H1 (cell line): ENCODE results near the gene PRRG4. TPM values are rescaled to one million over a fixed set of nuclear protein-coding genes. Genes with fewer than 3 reads are reported as not detected.
A peak's percentile ranks its signal among the peaks of the same experiment; 100 is the strongest.

Experiments
- CTCF ChIA-PET: fragments of 300-600 bp; sonication (Branson Sonifier 250); formaldehyde crosslinking; loops from one replicate; lab custom pipeline; 2021; ENCODE audit not compliant: partially characterized antibody; lab: Charles Lee
- POLR2A ChIA-PET: fragments of 300-600 bp; sonication (Branson Sonifier 250); formaldehyde crosslinking; loops from one replicate; lab custom pipeline; 2021; ENCODE audit warnings: inconsistent platforms; ENCODE audit not compliant: partially characterized antibody; lab: Charles Lee
- DNase-seq, 2 experiments: peaks; one replicate each; pipeline versions ENCODE4 v3.0.0 to v3.0.0-alpha.2; 2010 to 2022; ENCODE audit warnings: low spot score in 2 of 2, low read depth in 1 of 2, mixed read lengths in 1 of 2
- FAIRE-seq: peaks from 2 replicates; lab custom pipeline; 2011; peaks lifted over from hg19 to GRCh38; lab: Jason Lieb, UNC
- H2AFZ ChIP-seq: 2 replicates; pipeline ENCODE4 v1.8.1; 2012; ENCODE audit warnings: low read length, inconsistent platforms
- H2AK5ac ChIP-seq: 2 replicates; pipeline ENCODE4 v1.6.1; 2013; ENCODE audit warnings: low read depth, low read length
- H2BK120ac ChIP-seq: replicated peaks from 2 replicates; pipeline ENCODE3; 2013; ENCODE audit warnings: low read depth, low read length, inconsistent platforms
- H2BK12ac ChIP-seq: 2 replicates; pipeline ENCODE4 v1.6.1; 2013; ENCODE audit warnings: low read depth, low read length
- H2BK15ac ChIP-seq: 2 replicates; pipeline ENCODE4 v1.6.1; 2013; ENCODE audit warnings: low read length
- H2BK20ac ChIP-seq: 2 replicates; pipeline ENCODE4 v1.6.1; 2013; ENCODE audit warnings: low read length
- H2BK5ac ChIP-seq: 2 replicates; pipeline ENCODE4 v1.6.1; 2013; ENCODE audit warnings: low read depth, low read length
- H3K14ac ChIP-seq: 2 replicates; pipeline ENCODE4 v1.6.1; 2013; ENCODE audit warnings: inconsistent platforms; ENCODE audit not compliant: insufficient read length
- H3K18ac ChIP-seq: 2 replicates; pipeline ENCODE4 v1.6.1; 2013; ENCODE audit warnings: low read length; ENCODE audit errors: extremely low read depth
- H3K23ac ChIP-seq: 2 replicates; pipeline ENCODE4 v1.6.1; 2013; ENCODE audit warnings: inconsistent platforms; ENCODE audit not compliant: insufficient read length
- H3K23me2 ChIP-seq: 2 replicates; pipeline ENCODE4 v1.6.1; 2013; ENCODE audit warnings: low read depth, low read length
- H3K27ac ChIP-seq: 2 replicates; pipeline ENCODE4 v1.6.1; 2011; ENCODE audit warnings: low read depth, low read length, inconsistent platforms
- H3K27me3 ChIP-seq, 4 experiments: replicated peaks in 1 of 4; 1 replicate in 1 of 4; 2 replicates in 3 of 4; pipeline versions ENCODE4 v1.6.1 to v1.8.1; 2011 to 2013; ENCODE audit warnings: low read length in 3 of 4, mild to moderate bottlenecking in 3 of 4, inconsistent platforms in 2 of 4, mixed read lengths in 2 of 4, moderate library complexity in 1 of 4; ENCODE audit not compliant: control insufficient read depth in 3 of 4, insufficient read depth in 3 of 4; ENCODE audit errors: extremely low read depth in 1 of 4
- H3K36me3 ChIP-seq, 4 experiments: 2 replicates each; pipeline versions ENCODE4 v1.6.1 to v1.8.1; 2011 to 2013; ENCODE audit warnings: mild to moderate bottlenecking in 4 of 4, low read length in 3 of 4, moderate library complexity in 2 of 4, control low read depth in 1 of 4, inconsistent platforms in 1 of 4; ENCODE audit not compliant: insufficient read depth in 4 of 4, control insufficient read depth in 2 of 4
- H3K4ac ChIP-seq: replicated peaks from 2 replicates; pipeline ENCODE3; 2013; ENCODE audit warnings: low read length, low read depth, mixed read lengths, inconsistent platforms; ENCODE audit not compliant: insufficient read length
- H3K4me1 ChIP-seq, 4 experiments: replicated peaks in 1 of 4; 1 replicate in 1 of 4; 2 replicates in 3 of 4; pipeline versions ENCODE4 v1.6.1 to v1.8.1; 2011 to 2013; ENCODE audit warnings: low read length in 3 of 4, inconsistent platforms in 2 of 4, mixed read lengths in 1 of 4; ENCODE audit not compliant: insufficient read depth in 4 of 4, control insufficient read depth in 3 of 4
- H3K4me2 ChIP-seq, 2 experiments: 2 replicates each; pipeline versions ENCODE4 v1.6.1 to v1.8.1; 2011 to 2013; ENCODE audit warnings: low read depth in 2 of 2, low read length in 2 of 2, control low read depth in 1 of 2, inconsistent platforms in 1 of 2, mild to moderate bottlenecking in 1 of 2; ENCODE audit not compliant: insufficient read depth in 1 of 2
- H3K4me3 ChIP-seq, 4 experiments: fragments of 200-600, 300-600 bp in 1 of 4; sonication (generic), shearing (Covaris generic), sonication (Bioruptor Twin) in 1 of 4; 2 replicates each; pipeline versions ENCODE4 v1.5.1 to v1.8.1; 2011 to 2016; ENCODE audit warnings: low read length in 4 of 4, low read depth in 3 of 4, control low read depth in 2 of 4, inconsistent platforms in 2 of 4, mild to moderate bottlenecking in 2 of 4, mixed read lengths in 1 of 4, moderate library complexity in 1 of 4; ENCODE audit not compliant: insufficient read depth in 2 of 4; ENCODE audit errors: extremely low read depth in 1 of 4
- H3K56ac ChIP-seq: replicated peaks from 2 replicates; pipeline ENCODE3; 2013; ENCODE audit warnings: low read depth, mild to moderate bottlenecking, mixed read lengths, low read length, inconsistent platforms; ENCODE audit not compliant: insufficient read length
- H3K79me1 ChIP-seq: 2 replicates; pipeline ENCODE4 v1.6.1; 2013; ENCODE audit warnings: low read depth, low read length, control low read depth
- H3K79me2 ChIP-seq, 2 experiments: 2 replicates each; pipeline versions ENCODE4 v1.6.1 to v1.8.1; 2012 to 2013; ENCODE audit warnings: low read length in 2 of 2, mild to moderate bottlenecking in 2 of 2, inconsistent platforms in 1 of 2; ENCODE audit not compliant: insufficient read depth in 2 of 2, control insufficient read depth in 1 of 2
- H3K9ac ChIP-seq, 4 experiments: replicated peaks in 1 of 4; 1 replicate in 1 of 4; 2 replicates in 3 of 4; pipeline versions ENCODE4 v1.6.1 to v1.8.1; 2011 to 2013; ENCODE audit warnings: low read depth in 3 of 4, low read length in 3 of 4, control low read depth in 2 of 4, mild to moderate bottlenecking in 2 of 4, moderate library complexity in 2 of 4, inconsistent platforms in 1 of 4; ENCODE audit errors: extremely low read depth in 1 of 4
- H3K9me3 ChIP-seq, 2 experiments: 2 replicates each; pipeline versions ENCODE4 v1.6.1 to v1.8.1; 2012 to 2013; ENCODE audit warnings: mild to moderate bottlenecking in 2 of 2, moderate library complexity in 2 of 2, control low read depth in 1 of 2, inconsistent platforms in 1 of 2, low read depth in 1 of 2, low read length in 1 of 2, mixed read lengths in 1 of 2; ENCODE audit not compliant: insufficient read depth in 2 of 2
- H4K20me1 ChIP-seq, 2 experiments: replicated peaks in 1 of 2; 2 replicates each; pipeline versions ENCODE3 to v1.8.1; 2011 to 2013; ENCODE audit warnings: inconsistent platforms in 2 of 2, low read length in 2 of 2, mild to moderate bottlenecking in 1 of 2; ENCODE audit not compliant: insufficient read depth in 2 of 2, control insufficient read depth in 1 of 2
- H4K5ac ChIP-seq: 2 replicates; pipeline ENCODE4 v1.6.1; 2013; ENCODE audit warnings: low read length, low read depth, mixed read lengths, inconsistent platforms; ENCODE audit not compliant: insufficient read length
- H4K8ac ChIP-seq: 2 replicates; pipeline ENCODE4 v1.8.0; 2013; ENCODE audit warnings: mild to moderate bottlenecking, moderate library complexity, low read length, inconsistent platforms; ENCODE audit not compliant: insufficient read depth; ENCODE audit errors: extremely low read depth
- H4K91ac ChIP-seq: replicated peaks from 2 replicates; pipeline ENCODE3; 2013; ENCODE audit warnings: low read length, mixed read lengths, inconsistent platforms; ENCODE audit not compliant: insufficient read length
- ASH2L ChIP-seq: fragments of 200-600, 300-600 bp; sonication (generic); IDR thresholded peaks from one replicate; pipeline ENCODE4 v1.7.1; 2017; ENCODE audit warnings: low read length
- JUN ChIP-seq: IDR thresholded peaks from 2 replicates; pipeline ENCODE4 v1.6.1; 2011; ENCODE audit warnings: low read depth, mild to moderate bottlenecking, improper control_type of control experiment, low read length
- JUND ChIP-seq: IDR thresholded peaks from 2 replicates; pipeline ENCODE4 v1.6.1; 2011; ENCODE audit warnings: mild to moderate bottlenecking, improper control_type of control experiment, low read length
- SIN3A ChIP-seq, 2 experiments: IDR thresholded peaks in 1 of 2; conservative IDR thresholded peaks in 1 of 2; 2 replicates each; pipeline ENCODE4 v1.6.1; 2011 to 2012; ENCODE audit warnings: low read length in 2 of 2, improper control_type of control experiment in 1 of 2, low read depth in 1 of 2, mild to moderate bottlenecking in 1 of 2
- SP4 ChIP-seq: IDR thresholded peaks from 2 replicates; pipeline ENCODE4 v1.6.1; 2012; ENCODE audit warnings: low read length, inconsistent platforms
- TAF7 ChIP-seq: optimal IDR thresholded peaks from 2 replicates; pipeline ENCODE3; 2011; ENCODE audit warnings: low read depth, mild to moderate bottlenecking, inconsistent platforms, low read length, moderate library complexity, borderline replicate concordance
- TCF12 ChIP-seq: IDR thresholded peaks from 2 replicates; pipeline ENCODE4 v1.6.1; 2011; ENCODE audit warnings: low read depth, mild to moderate bottlenecking, low read length
- WGBS, 2 experiments: shearing (Covaris generic) in 1 of 2; methylation state at CpG; one replicate each; pipeline versions ENCODE4 v1.1.6 to v1.1.7; 2013 to 2015; ENCODE audit warnings: low lambda C conversion rate in 2 of 2, mixed read lengths in 2 of 2, inconsistent platforms in 1 of 2, low coverage in 1 of 2, missing lambda C conversion rate in 1 of 2; ENCODE audit not compliant: insufficient replicate concordance in 2 of 2, insufficient coverage in 1 of 2, insufficient read length in 1 of 2; ENCODE audit errors: extremely low coverage in 1 of 2, missing lambda C conversion rate in 1 of 2; 5-methylcytosine and 5-hydroxymethylcytosine counted together
- polyA plus RNA-seq, 7 experiments: library from polyadenylated mRNA; depleted of rRNA in 3 of 7; stranded (reverse) in 5 of 7; unstranded in 2 of 7; fragments of >200 nt in 5 of 7; fragments of 200-250 nt in 2 of 7; gene quantifications; 1 replicate in 5 of 7; 2 replicates in 1 of 7; 4 replicates in 1 of 7; pipeline versions ENCODE4 v1.2.1 to v1.2.3, GENCODE V29; 2011 to 2013; ENCODE audit warnings: missing spikeins in 2 of 7, mixed read lengths in 2 of 7
- total RNA-seq: library from RNA; stranded (reverse); fragmentation: NEBNext Ultra II Directional; extraction: Animal tissue kit (Norgen Biotek cat#: 25700); gene quantifications from 2 replicates; pipeline ENCODE4 v1.2.1, GENCODE V29; 2021
- TF ChIP-seq, protein P1 (sequence below): IDR thresholded peaks from 2 replicates; pipeline ENCODE4 v1.6.1; 2012; ENCODE audit warnings: low read length, inconsistent platforms

Gene PRRG4
- total and polyA plus RNA-seq, 2 of the 8 experiments (the other 6 are each of a cell fraction or from before 2014, with no cell fraction given) = 0.65 to 1.7 TPM

DNA sequence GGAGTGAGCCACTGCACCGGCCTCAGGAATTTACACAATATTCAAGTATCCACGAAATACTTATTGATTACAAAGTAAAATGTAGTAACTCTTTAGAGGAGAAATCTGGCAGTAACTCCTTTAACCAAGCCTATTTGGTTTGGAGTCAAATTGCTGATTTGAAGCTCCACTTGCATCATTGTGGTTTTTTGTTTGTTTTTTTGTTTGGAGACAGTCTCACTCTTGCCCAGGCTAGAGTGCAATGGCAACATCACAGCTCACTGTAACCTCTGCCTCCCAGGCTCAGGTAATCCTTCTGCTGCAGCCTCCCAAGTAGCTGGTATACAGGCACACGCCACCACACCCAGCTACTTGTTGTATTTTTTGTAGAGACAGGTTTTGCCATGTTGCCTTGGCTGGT lies 56.5 kb downstream of the PRRG4 start:
- Histone ChIP-seq H3K23me2 (no peaks in the 10 kb centered on the region), H2BK20ac (peak overlapping the region; percentile 73; the same call in 1 of the 2 replicates), H2BK5ac (0 out of 2 replicates have a peak overlapping the region, but pooled peaks have one; percentile 15), H3K4ac (no peak overlapping the region), H3K27me3 (no peaks in the 10 kb centered on the region), H2BK120ac (no peak overlapping the region), H4K8ac (0 out of 2 replicates have a peak overlapping the region, but pooled peaks have one; percentile 0), H2AFZ (no peak overlapping the region), H3K36me3 (peaks cover 0 to 4% (median 0%) of the 10 kb centered on the region in 4 experiments; a peak in 1 of 8 replicates), H3K4me1 (peaks cover 0 to 11% (median 6%) of the 10 kb centered on the region in 4 experiments; a peak in 6 of 7 replicates), H3K14ac (no peak overlapping the region), H3K79me1 (no peaks in the 10 kb centered on the region), H3K23ac (no peak overlapping the region), H3K9ac (no peak overlapping the region), H3K4me3 (no peak overlapping the region), H4K20me1 (no peaks in the 10 kb centered on the region), H4K91ac (no peak overlapping the region), H3K4me2 (no peak overlapping the region), H4K5ac (no peak overlapping the region), H3K56ac (no peak overlapping the region), H2BK12ac (peak overlapping the region; percentile 88; the same call in 1 of the 2 replicates), H3K18ac (0 out of 2 replicates have a peak overlapping the region, but pooled peaks have one; percentile 68), H3K9me3 (peaks cover 9 to 14% of the 10 kb centered on the region in 2 experiments), H2BK15ac (peak overlapping the region; percentile 88; the same call in 1 of the 2 replicates), H3K27ac (no peak overlapping the region), H3K79me2 (no peaks in the 10 kb centered on the region), H2AK5ac (no peak overlapping the region)
- ChIA-PET CTCF (interaction anchor here (0.8 to 5.9 kb wide), 12 partner anchors 9 to 93 kb away, joined by 3 to 55 read pairs (median 4); no protein-coding TSS in a partner anchor), POLR2A (interaction anchor here (0.9 to 1.4 kb wide), 3 partner anchors 8 to 269 kb away, joined by 3 to 4 read pairs (median 3); no protein-coding TSS in a partner anchor)
- FAIRE-seq = no peak
- WGBS, 2 experiments = 90% methylated on average over 3 of the region's 3 CpGs; no CpG with 5 or more reads in 1 of the 2 experiments
- no peak for DNase-seq
- TF ChIP-seq JUND (no peak), TAF7 (no peak), TCF12 (no peak), SP4 (no peak), ASH2L (no peak), JUN (no peak), SIN3A (conservative IDR thresholded peaks at IDR 0.05 in 1 of 2, IDR thresholded peaks at IDR 0.05 in 1 of 2; ENCODE audit: low read depth in 1 of 2, low read length in 2 of 2) (no peak)
- TF ChIP-seq, protein P1, sequence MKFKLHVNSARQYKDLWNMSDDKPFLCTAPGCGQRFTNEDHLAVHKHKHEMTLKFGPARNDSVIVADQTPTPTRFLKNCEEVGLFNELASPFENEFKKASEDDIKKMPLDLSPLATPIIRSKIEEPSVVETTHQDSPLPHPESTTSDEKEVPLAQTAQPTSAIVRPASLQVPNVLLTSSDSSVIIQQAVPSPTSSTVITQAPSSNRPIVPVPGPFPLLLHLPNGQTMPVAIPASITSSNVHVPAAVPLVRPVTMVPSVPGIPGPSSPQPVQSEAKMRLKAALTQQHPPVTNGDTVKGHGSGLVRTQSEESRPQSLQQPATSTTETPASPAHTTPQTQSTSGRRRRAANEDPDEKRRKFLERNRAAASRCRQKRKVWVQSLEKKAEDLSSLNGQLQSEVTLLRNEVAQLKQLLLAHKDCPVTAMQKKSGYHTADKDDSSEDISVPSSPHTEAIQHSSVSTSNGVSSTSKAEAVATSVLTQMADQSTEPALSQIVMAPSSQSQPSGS = no peak
